SU-DHL-6 (cell line): Measurements from ENCODE around the gene SNCG.
"Not testable (repeated sequence)": the region's sequence is repeated elsewhere in the genome, so short reads cannot be mapped to it uniquely, and the experiment has no call there.

Experiments
- H2AFZ ChIP-seq: fragments of 200-600 bp; sonication (generic); 2 replicates; pipeline ENCODE4 v1.6.1; 2014; ENCODE audit warnings: low read depth, mild to moderate bottlenecking, moderate library complexity, mixed read lengths, antibody characterized with exemption, low read length; ENCODE audit not compliant: severe bottlenecking
- H3F3A ChIP-seq: fragments of 200-600 bp; shearing (Covaris generic); 2 replicates; pipeline ENCODE4 v1.6.0; 2016; ENCODE audit warnings: antibody characterized with exemption, mild to moderate bottlenecking; ENCODE audit not compliant: insufficient read depth
- H3K27ac ChIP-seq: fragments of 200-600 bp; sonication (generic); 2 replicates; pipeline ENCODE4 v1.5.1; 2016; ENCODE audit warnings: low read depth, mild to moderate bottlenecking, low read length, moderate library complexity, mixed read lengths
- H3K27me3 ChIP-seq: fragments of 200-600 bp; sonication (generic), shearing (Covaris generic); 2 replicates; pipeline ENCODE4 v1.6.0; 2014; ENCODE audit warnings: mild to moderate bottlenecking, low read length
- H3K36me3 ChIP-seq: fragments of 200-600 bp; sonication (generic); 2 replicates; pipeline ENCODE4 v1.6.1; 2014; ENCODE audit warnings: mild to moderate bottlenecking, low read length, mixed read lengths
- H3K4me2 ChIP-seq: fragments of 300-600, 200-600 bp; shearing (Covaris generic), sonication (generic); 2 replicates; pipeline ENCODE4 v1.6.0; 2014; ENCODE audit warnings: low read length, low read depth, mild to moderate bottlenecking; ENCODE audit not compliant: poor library complexity, severe bottlenecking
- H3K4me3 ChIP-seq: fragments of 200-600 bp; sonication (generic); 2 replicates; pipeline ENCODE4 v1.5.1; 2014; ENCODE audit warnings: antibody characterized with exemption, low read length, mild to moderate bottlenecking, mixed read lengths; ENCODE audit not compliant: insufficient read depth, poor library complexity, severe bottlenecking
- H3K79me2 ChIP-seq: fragments of 200-600 bp; sonication (generic); 2 replicates; pipeline ENCODE4 v1.6.1; 2014; ENCODE audit warnings: mild to moderate bottlenecking, low read length, moderate library complexity; ENCODE audit not compliant: insufficient read depth
- H3K9ac ChIP-seq: fragments of 200-600 bp; sonication (generic); 2 replicates; pipeline ENCODE4 v1.7.0; 2014; ENCODE audit warnings: mild to moderate bottlenecking, low read length
- H3K9me2 ChIP-seq: fragments of 200-600 bp; sonication (generic); replicated peaks from 2 replicates; pipeline ENCODE4 v1.6.1; 2014; ENCODE audit warnings: low read length; ENCODE audit not compliant: insufficient read depth
- H3K9me3 ChIP-seq: fragments of 200-600 bp; sonication (generic); 2 replicates; pipeline ENCODE4 v1.6.1; 2014; ENCODE audit warnings: low read length, mixed read lengths; ENCODE audit not compliant: insufficient read depth
- H4K20me1 ChIP-seq: fragments of 200-600 bp; sonication (generic); 2 replicates; pipeline ENCODE4 v1.6.1; 2014; ENCODE audit warnings: low read depth, mild to moderate bottlenecking, antibody characterized with exemption, low read length, moderate library complexity, mixed read lengths
- EZH2phosphoT487 ChIP-seq: fragments of 200-600 bp; sonication (generic), shearing (Covaris generic); conservative IDR thresholded peaks from 2 replicates; pipeline ENCODE4 v1.6.1; 2018; ENCODE audit warnings: mild to moderate bottlenecking, antibody characterized with exemption, low read length, moderate library complexity, mixed read lengths
- TF ChIP-seq, protein P1 (sequence below): fragments of 200-600 bp; sonication (generic); IDR thresholded peaks from one replicate; pipeline ENCODE4 v1.5.1; 2017; ENCODE audit warnings: antibody characterized with exemption, mild to moderate bottlenecking, low read length, moderate library complexity; ENCODE audit not compliant: insufficient read depth, poor library complexity, severe bottlenecking

Gene SNCG

DNA sequence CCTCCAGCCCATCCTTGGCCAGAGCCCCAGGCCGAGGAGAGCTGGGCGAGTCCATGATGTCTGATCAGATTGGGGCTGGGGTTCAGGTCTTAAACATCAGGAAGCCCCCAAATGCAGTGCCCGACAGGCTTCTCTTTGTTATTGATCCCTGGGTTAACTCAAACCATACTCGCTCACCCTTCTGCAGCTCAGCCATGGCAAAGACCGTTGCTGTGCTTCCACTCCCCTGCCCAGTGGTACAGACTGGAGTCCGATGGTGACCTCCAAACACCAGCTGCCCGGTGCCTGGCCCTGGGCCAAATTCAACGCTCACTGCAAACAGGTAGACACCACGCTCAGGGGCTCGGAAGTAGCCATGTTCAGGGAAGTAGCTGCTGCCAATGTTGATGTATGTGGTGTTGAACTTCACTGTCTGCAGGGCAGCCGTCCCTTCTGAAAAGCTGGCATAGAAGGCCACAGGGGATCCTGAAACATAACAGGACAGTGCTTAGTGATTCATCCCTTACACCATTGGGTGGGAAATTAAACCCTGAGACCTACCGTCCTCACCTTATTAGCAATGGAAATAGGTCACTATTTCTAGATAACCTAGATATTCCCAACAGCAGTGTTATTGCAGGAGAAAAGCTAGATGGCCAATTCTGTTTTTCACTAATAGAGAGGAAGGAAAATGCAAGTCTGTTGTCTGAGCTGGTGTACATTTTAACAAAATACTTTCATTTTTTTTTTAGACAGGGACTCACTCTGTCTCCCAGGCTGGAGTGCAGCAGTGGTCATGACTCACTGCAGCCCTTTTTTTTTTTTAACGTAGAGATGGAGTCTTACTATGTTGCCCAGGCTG, 21.5 kb upstream of the SNCG start:
- Histone ChIP-seq H3K9me3 (no peaks in the 10 kb centered on the region), H3K27me3 (no peaks in the 10 kb centered on the region), H4K20me1 (no peaks in the 10 kb centered on the region), H3K4me2 (no peak overlapping the region), H3K9ac (no peak overlapping the region), H3F3A (no peaks in the 10 kb centered on the region), H3K9me2 (no peaks in the 10 kb centered on the region), H3K4me3 (no peak overlapping the region), H3K27ac (no peak overlapping the region), H3K79me2 (no peaks in the 10 kb centered on the region), H2AFZ (no peak overlapping the region), H3K36me3 (no peaks in the 10 kb centered on the region)
- TF ChIP-seq, protein P1, sequence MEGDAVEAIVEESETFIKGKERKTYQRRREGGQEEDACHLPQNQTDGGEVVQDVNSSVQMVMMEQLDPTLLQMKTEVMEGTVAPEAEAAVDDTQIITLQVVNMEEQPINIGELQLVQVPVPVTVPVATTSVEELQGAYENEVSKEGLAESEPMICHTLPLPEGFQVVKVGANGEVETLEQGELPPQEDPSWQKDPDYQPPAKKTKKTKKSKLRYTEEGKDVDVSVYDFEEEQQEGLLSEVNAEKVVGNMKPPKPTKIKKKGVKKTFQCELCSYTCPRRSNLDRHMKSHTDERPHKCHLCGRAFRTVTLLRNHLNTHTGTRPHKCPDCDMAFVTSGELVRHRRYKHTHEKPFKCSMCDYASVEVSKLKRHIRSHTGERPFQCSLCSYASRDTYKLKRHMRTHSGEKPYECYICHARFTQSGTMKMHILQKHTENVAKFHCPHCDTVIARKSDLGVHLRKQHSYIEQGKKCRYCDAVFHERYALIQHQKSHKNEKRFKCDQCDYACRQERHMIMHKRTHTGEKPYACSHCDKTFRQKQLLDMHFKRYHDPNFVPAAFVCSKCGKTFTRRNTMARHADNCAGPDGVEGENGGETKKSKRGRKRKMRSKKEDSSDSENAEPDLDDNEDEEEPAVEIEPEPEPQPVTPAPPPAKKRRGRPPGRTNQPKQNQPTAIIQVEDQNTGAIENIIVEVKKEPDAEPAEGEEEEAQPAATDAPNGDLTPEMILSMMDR = no peak
- no peak for TF ChIP-seq EZH2phosphoT487

GRCh38 chr10:86937502-86938154, 20.8 kb upstream of the SNCG start:
- Histone ChIP-seq H3K79me2 (no peaks in the 10 kb centered on the region), H2AFZ (no peak overlapping the region), H3K9me2 (no peaks in the 10 kb centered on the region), H3K9ac (no peak overlapping the region), H3F3A (no peaks in the 10 kb centered on the region), H3K9me3 (no peaks in the 10 kb centered on the region), H3K4me3 (no peak overlapping the region), H3K27ac (no peak overlapping the region), H3K27me3 (no peaks in the 10 kb centered on the region), H3K36me3 (no peaks in the 10 kb centered on the region), H4K20me1 (no peaks in the 10 kb centered on the region), H3K4me2 (no peak overlapping the region)
- TF ChIP-seq, protein P1 = no peak
- no peak for TF ChIP-seq EZH2phosphoT487

DNA sequence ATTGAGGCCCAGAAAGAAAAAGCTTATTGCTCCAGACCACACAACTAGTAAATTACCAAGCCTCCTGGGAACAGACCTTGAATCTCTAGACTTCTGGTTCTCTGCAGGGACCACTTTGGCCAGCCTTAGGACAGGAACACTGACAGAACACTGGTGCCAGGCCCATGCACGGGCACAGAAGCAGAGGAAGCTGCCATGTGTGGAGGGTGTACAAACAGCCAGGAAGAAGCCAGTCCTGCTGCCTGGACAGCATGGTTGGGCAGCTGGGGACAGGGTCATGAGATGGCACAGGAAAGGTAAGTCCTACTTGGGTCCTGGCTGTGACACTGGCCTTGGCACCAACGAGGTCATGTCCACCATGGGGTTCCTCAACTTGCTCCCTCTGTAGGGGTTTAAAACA, 20.1 kb upstream of the SNCG start:
- H4K20me1 ChIP-seq = no peaks in the 10 kb centered on the region
- H3K4me3 ChIP-seq = no peak overlapping the region
- no peak overlapping the region for H3K9ac ChIP-seq
- H3K27ac ChIP-seq = no peak overlapping the region
- H3K79me2 ChIP-seq = no peaks in the 10 kb centered on the region
- H3F3A ChIP-seq = no peaks in the 10 kb centered on the region
- H3K9me3 ChIP-seq = no peaks in the 10 kb centered on the region
- H3K4me2 ChIP-seq = no peak overlapping the region
- H3K27me3 ChIP-seq = no peaks in the 10 kb centered on the region
- H2AFZ ChIP-seq = no peak overlapping the region
- H3K9me2 ChIP-seq = no peaks in the 10 kb centered on the region
- H3K36me3 ChIP-seq = no peaks in the 10 kb centered on the region
- TF ChIP-seq, protein P1 = no peak
- TF ChIP-seq EZH2phosphoT487 = no peak

- H3K4me3 ChIP-seq, H3K9me3 ChIP-seq, H3F3A ChIP-seq, H3K79me2 ChIP-seq, H3K4me2 ChIP-seq, H4K20me1 ChIP-seq, H3K27me3 ChIP-seq, H3K9ac ChIP-seq, H3K27ac ChIP-seq, H2AFZ ChIP-seq, H3K9me2 ChIP-seq, H3K36me3 ChIP-seq: not testable (repeated sequence)
Observed at GRCh38 chr10:86940076-86940475, 18.3 kb upstream of the SNCG start.
